HG02610 (cell line): ENCODE results near the gene ADGRG7.
"Not testable (repeated sequence)": the region's sequence is repeated elsewhere in the genome, so short reads cannot be mapped to it uniquely, and the experiment has no call there.

Experiments
- ATAC-seq: cut with Tn5 transposase; IDR thresholded peaks from one replicate; pipeline ENCODE4 v1.9.1; 2021; ENCODE audit warnings: mild to moderate bottlenecking, moderate library complexity; ENCODE audit not compliant: unreplicated experiment

Gene ADGRG7

GRCh38 chr3:100609305-100609704 is at the start of gene ADGRG7:
Gene ADGRG7 (plus strand): TSS chr3:100609601. CDS start chr3:100609857, 256 bp downstream.
- ATAC-seq = no peak

GRCh38 chr3:100560426-100560825 is 49.0 kb upstream of the ADGRG7 start:
- ATAC-seq = no peak

GRCh38 chr3:100561459-100562158 is 47.8 kb upstream of the ADGRG7 start:
- ATAC-seq = no peak

GRCh38 chr3:100562224-100562857 is 47.1 kb upstream of the ADGRG7 start:
- ATAC-seq = no peak

GRCh38 chr3:100563228-100563627 is 46.2 kb upstream of the ADGRG7 start:
- no peak for ATAC-seq

- no peak for ATAC-seq
Observed at GRCh38 chr3:100563652-100564211, 45.7 kb upstream of the ADGRG7 start.

GRCh38 chr3:100570811-100571210 is 38.6 kb upstream of the ADGRG7 start:
- no peak for ATAC-seq

GRCh38 chr3:100574536-100574935 is 34.9 kb upstream of the ADGRG7 start:
- ATAC-seq = no peak

- ATAC-seq = no peak
Observed at GRCh38 chr3:100575704-100576103, 33.7 kb upstream of the ADGRG7 start.

- ATAC-seq = no peak
Observed at GRCh38 chr3:100577382-100578008, 31.9 kb upstream of the ADGRG7 start.

- ATAC-seq = no peak
Observed at GRCh38 chr3:100578646-100579045, 30.8 kb upstream of the ADGRG7 start.

GRCh38 chr3:100580147-100580546 is 29.3 kb upstream of the ADGRG7 start:
- ATAC-seq = no peak

- ATAC-seq = no peak
Observed at GRCh38 chr3:100581650-100582049, 27.8 kb upstream of the ADGRG7 start.

GRCh38 chr3:100582157-100582556 is 27.2 kb upstream of the ADGRG7 start:
- not testable (repeated sequence) for ATAC-seq

- ATAC-seq = no peak
Observed at GRCh38 chr3:100584101-100584660, 25.2 kb upstream of the ADGRG7 start.

GRCh38 chr3:100586832-100587231 is 22.6 kb upstream of the ADGRG7 start:
- no peak for ATAC-seq

GRCh38 chr3:100588251-100588650 is 21.1 kb upstream of the ADGRG7 start:
- ATAC-seq = no peak

- peak; percentile 63 for ATAC-seq
Observed at GRCh38 chr3:100590114-100590839, 19.1 kb upstream of the ADGRG7 start.

- no peak for ATAC-seq
Observed at GRCh38 chr3:100590840-100591147, 18.6 kb upstream of the ADGRG7 start.

- no peak for ATAC-seq
Observed at GRCh38 chr3:100591411-100591810, 18.0 kb upstream of the ADGRG7 start.
